GM21529 (cell line): ENCODE results near the gene PDGFA.

Source experiments
- ATAC-seq: cut with Tn5 transposase; IDR thresholded peaks from one replicate; pipeline ENCODE4 v1.9.1; 2021; ENCODE audit not compliant: unreplicated experiment

Gene PDGFA

GRCh38 chr7:537911-538634, 18.4 kb upstream of the PDGFA start:
- ATAC-seq = no peak

GRCh38 chr7:536231-536630, 16.6 kb upstream of the PDGFA start:
- no peak for ATAC-seq

- ATAC-seq = no peak
These were observed 15.3 kb upstream of the PDGFA start for GRCh38 chr7:534959-535358.

- no peak for ATAC-seq
These were observed 14.4 kb upstream of the PDGFA start for GRCh38 chr7:534075-534474.

- ATAC-seq = no peak
These were observed 13.6 kb upstream of the PDGFA start for GRCh38 chr7:533266-533665.

- ATAC-seq = no peak
These were observed 12.9 kb upstream of the PDGFA start for GRCh38 chr7:532379-533143.

GRCh38 chr7:531777-532176, 12.1 kb upstream of the PDGFA start:
- no peak for ATAC-seq

GRCh38 chr7:528451-528850, 8.8 kb upstream of the PDGFA start:
- no peak for ATAC-seq

- ATAC-seq = no peak
These were observed 8.1 kb upstream of the PDGFA start for GRCh38 chr7:527723-528122.

GRCh38 chr7:526460-527034, 6.9 kb upstream of the PDGFA start:
- ATAC-seq = no peak

- ATAC-seq = no peak
These were observed 6.1 kb upstream of the PDGFA start for GRCh38 chr7:525740-526139.

GRCh38 chr7:524800-525199, 5.2 kb upstream of the PDGFA start:
- no peak for ATAC-seq

- no peak for ATAC-seq
These were observed 4.0 kb upstream of the PDGFA start for GRCh38 chr7:523347-524336.

GRCh38 chr7:522951-523314, 3.3 kb upstream of the PDGFA start:
- ATAC-seq = no peak

- ATAC-seq = peak; percentile 42
These were observed 2.7 kb upstream of the PDGFA start for GRCh38 chr7:522071-522950.

GRCh38 chr7:521221-522070, 1.8 kb upstream of the PDGFA start:
- ATAC-seq = no peak

GRCh38 chr7:520503-521161, 986 bp upstream of the PDGFA start:
- no peak for ATAC-seq

- peak; percentile 10 for ATAC-seq
These were observed 789 bp downstream of the PDGFA start for GRCh38 chr7:518630-519483.
